ENCODE measurements around the gene RRBP1. TPM values are rescaled to one million over a fixed set of nuclear protein-coding genes. Genes with fewer than 3 reads are reported as not detected.

The RRBP1 gene
- total RNA-seq, 1 donor from 2014 or later: 79.8 TPM

DNA sequence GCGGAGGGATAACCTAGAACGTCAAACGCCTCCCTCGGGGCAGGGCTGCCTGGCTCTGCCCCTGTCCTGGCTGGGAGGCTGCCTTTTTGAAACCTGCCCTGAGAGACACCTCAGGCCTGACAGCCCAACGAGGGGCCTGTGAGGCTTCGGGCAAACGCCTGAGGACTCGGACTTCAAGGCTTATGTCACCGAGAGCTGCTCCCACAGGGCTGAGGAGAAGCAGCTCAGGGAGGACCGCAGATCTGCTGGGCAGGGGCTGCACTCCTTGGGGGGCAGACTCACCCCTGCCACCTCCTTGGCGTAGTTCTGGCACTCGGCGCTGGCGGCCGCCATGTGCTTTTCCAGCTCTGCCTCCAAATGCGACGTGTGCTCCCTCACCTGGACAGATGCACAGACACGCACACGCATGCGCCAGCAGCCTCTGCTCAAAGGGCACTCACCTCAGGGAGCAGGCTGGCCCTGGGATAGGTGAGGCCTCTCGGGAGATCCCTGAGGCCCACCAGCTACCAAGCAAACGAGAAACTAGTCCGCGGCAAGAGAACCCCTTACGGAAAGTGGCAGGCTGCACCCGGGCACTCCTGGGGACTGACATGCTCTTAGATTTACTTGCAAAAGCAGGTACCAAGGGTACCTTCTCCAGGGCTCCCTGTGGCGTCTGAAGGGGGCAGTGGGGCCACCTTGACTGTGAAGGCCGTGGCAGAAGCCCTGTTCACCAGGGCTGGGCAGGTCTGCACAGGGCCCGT is 62.5 kb downstream of the RRBP1 start:
- no peak for TF ChIP-seq CTCF (IDR thresholded peaks at IDR 0.05)
- TF ChIP-seq POLR2A (IDR thresholded peaks at IDR 0.05): no peak
- peak in 1 of 2 donors; percentile 9 for TF ChIP-seq POLR2AphosphoS5 (IDR thresholded peaks at IDR 0.05; ENCODE audit: insufficient read depth in 1 of 2, low read depth in 1 of 2)
- Histone ChIP-seq H3K27ac (no peak overlapping the region), H3K36me3 (peaks cover 0 to 59% of the 10 kb centered on the region in 2 donors), H3K4me3 (no peak overlapping the region), H3K9me3 (no peaks in the 10 kb centered on the region), H3K27me3 (no peaks in the 10 kb centered on the region), H3K4me1 (peaks cover 17% of the 10 kb centered on the region)
- intact Hi-C loops (cut with DNase I): no loop called here
- peak in 1 of 2 donors; percentile 86 for DNase-seq (ENCODE audit: extremely low spot score in 2 of 2)

DNA sequence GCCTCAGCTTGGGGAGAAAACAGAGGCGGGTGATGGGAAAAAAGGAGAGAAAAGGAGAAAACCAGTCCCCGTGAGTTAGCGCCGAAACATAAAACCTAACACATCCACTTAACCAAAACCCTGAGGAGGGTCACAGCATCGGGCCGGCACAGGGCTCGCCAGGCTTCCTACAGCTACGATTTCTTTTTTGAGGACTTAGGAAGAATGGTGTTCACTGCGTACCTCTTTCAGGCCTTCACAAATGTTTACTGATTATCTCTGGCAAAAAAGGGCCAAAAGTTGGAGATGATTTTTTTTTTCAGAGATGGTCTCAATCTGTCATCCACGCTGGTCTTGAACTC is 63.4 kb downstream of the RRBP1 start:
- no peak for DNase-seq (ENCODE audit: extremely low spot score in 2 of 2)
- H3K4me3 ChIP-seq: no peak overlapping the region
- TF ChIP-seq POLR2A (IDR thresholded peaks at IDR 0.05) (no peak), POLR2AphosphoS5 (IDR thresholded peaks at IDR 0.05; ENCODE audit: insufficient read depth in 1 of 2, low read depth in 1 of 2) (no peak), CTCF (IDR thresholded peaks at IDR 0.05) (no peak)
- H3K4me1 ChIP-seq: peaks cover 26% of the 10 kb centered on the region
- no peaks in the 10 kb centered on the region for H3K27me3 ChIP-seq
- no peaks in the 10 kb centered on the region for H3K9me3 ChIP-seq
- no peak overlapping the region for H3K27ac ChIP-seq
- intact Hi-C loops (cut with DNase I): no loop called here
- H3K36me3 ChIP-seq: peaks cover 0 to 51% of the 10 kb centered on the region in 2 donors

DNA sequence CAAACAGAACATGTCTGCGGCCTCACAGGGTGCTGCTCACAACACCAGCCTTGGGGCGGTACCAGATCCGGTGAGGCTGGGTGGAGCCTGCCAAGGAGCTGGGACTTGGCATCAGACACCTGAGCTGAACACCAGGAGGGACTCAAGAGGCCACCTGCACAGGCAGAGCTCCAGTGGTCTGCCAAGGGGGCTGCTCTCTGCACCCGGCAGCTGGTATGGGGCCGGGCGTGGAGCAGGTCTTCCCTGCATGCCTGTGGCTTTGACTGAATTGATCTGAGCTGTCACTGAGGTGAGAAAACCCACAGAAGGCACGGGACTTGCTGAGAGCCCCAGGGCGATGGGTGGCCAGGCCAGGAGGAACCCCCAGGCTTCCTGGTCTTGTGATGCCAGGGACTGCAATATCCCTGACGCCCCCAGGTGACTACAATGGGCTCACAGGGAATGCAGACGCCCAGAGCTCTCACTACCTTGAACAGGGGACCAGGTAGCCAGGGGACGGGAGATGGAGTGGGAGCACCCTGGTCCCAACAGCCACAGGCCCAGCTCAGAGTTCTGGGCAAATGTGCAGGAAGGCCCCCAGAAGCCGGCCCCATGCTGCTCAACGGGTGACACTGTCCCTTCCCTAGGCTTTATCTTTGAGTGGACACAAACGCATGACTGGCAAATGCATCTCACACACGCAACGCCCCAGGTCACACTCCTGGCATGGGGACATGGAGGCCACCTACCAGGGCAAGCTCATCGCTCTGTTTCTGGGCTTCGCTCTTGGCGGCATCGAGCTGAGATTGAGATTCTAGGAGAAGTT is 64.0 kb downstream of the RRBP1 start:
- H3K36me3 ChIP-seq: peaks cover 0 to 51% of the 10 kb centered on the region in 2 donors
- H3K9me3 ChIP-seq: no peaks in the 10 kb centered on the region
- H3K27ac ChIP-seq: no peak overlapping the region
- TF ChIP-seq POLR2A (IDR thresholded peaks at IDR 0.05) (no peak), POLR2AphosphoS5 (IDR thresholded peaks at IDR 0.05; ENCODE audit: insufficient read depth in 1 of 2, low read depth in 1 of 2) (no peak), CTCF (IDR thresholded peaks at IDR 0.05) (no peak)
- H3K4me1 ChIP-seq: peaks cover 26% of the 10 kb centered on the region
- peak in 1 of 2 donors; percentile 87 for DNase-seq (ENCODE audit: extremely low spot score in 2 of 2)
- H3K4me3 ChIP-seq: no peak overlapping the region
- intact Hi-C loops (cut with DNase I): no loop called here
- H3K27me3 ChIP-seq: no peaks in the 10 kb centered on the region

DNA sequence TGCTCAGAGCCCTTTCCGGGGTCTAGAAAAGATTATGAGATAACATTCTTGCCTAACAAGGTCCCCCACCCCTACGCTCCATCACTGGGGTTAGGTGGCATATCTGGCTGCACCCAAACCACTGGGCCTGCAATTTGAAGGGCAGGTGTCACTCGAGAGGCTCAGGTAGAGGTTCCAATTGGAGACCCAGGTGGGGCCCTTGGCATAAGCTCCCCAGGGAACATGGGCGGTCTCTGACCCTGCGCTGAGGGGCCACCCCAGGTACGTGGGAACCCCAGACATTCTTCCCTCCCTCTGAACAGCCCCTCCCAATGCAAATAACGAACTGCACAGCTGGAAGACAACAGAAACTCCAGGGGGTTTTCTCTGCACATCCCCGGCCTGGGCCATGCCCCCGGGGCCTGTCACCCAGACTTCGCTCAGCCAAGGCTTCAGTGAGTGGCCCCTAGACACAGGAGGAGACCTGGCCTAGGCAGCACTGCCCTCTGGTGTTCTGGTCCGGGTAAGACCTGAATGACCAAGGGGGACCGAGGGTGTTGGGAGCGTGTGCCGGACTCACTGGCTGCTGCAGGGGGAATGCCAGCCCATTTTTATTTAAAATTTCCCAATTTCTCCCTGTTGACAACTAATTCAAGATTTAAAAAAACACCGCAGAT is 64.7 kb downstream of the RRBP1 start:
- DNase-seq (ENCODE audit: extremely low spot score in 2 of 2): no peak
- TF ChIP-seq POLR2AphosphoS5 (IDR thresholded peaks at IDR 0.05; ENCODE audit: insufficient read depth in 1 of 2, low read depth in 1 of 2): peak in 1 of 2 donors; percentile 26
- no peak for TF ChIP-seq POLR2A (IDR thresholded peaks at IDR 0.05)
- TF ChIP-seq CTCF (IDR thresholded peaks at IDR 0.05): peak in 2 of 3 experiments; percentile 59 to 81
- H3K4me1 ChIP-seq: peaks cover 32% of the 10 kb centered on the region
- H3K4me3 ChIP-seq: no peak overlapping the region
- intact Hi-C loops (cut with DNase I): no loop called here
- peaks cover 0 to 44% of the 10 kb centered on the region in 2 donors for H3K36me3 ChIP-seq
- no peaks in the 10 kb centered on the region for H3K27me3 ChIP-seq
- no peak overlapping the region for H3K27ac ChIP-seq
- H3K9me3 ChIP-seq: no peaks in the 10 kb centered on the region

Measured in vagina (tissue), 2 donors.